Measurements from ENCODE around the gene FBXO48.

- TF ChIP-seq POLR2A (IDR thresholded peaks at IDR 0.05; ENCODE audit: low read depth, low read length) (no peak), RCOR1 (IDR thresholded peaks at IDR 0.05; ENCODE audit: insufficient replicate concordance, low read length) (no peak), FOS (IDR thresholded peaks at IDR 0.05; ENCODE audit: low read depth, low read length) (no peak), CHD1 (IDR thresholded peaks at IDR 0.05; ENCODE audit: low read depth, low read length) (no peak)
- TF ChIP-seq, protein P1, sequence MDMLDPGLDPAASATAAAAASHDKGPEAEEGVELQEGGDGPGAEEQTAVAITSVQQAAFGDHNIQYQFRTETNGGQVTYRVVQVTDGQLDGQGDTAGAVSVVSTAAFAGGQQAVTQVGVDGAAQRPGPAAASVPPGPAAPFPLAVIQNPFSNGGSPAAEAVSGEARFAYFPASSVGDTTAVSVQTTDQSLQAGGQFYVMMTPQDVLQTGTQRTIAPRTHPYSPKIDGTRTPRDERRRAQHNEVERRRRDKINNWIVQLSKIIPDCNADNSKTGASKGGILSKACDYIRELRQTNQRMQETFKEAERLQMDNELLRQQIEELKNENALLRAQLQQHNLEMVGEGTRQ (IDR thresholded peaks at IDR 0.05; ENCODE audit: low read depth, low read length), result no peak
Observed at GRCh38 chr2:68483011-68483410, 15.9 kb upstream of the FBXO48 start.

All from IMR-90 (cell line).